HEK293 (cell line): Measurements from ENCODE around the gene HSD11B1.

Source experiments
- CTCF ChIA-PET: fragments of 350-600 bp; formaldehyde crosslinking; extraction: SDS; loops from one replicate; lab custom pipeline; 2021; ENCODE audit warnings: antibody characterized with exemption; lab: Yijun Ruan, JAX
- POLR2A ChIA-PET: fragments of 300-600 bp; formaldehyde crosslinking; extraction: SDS; loops from one replicate; lab custom pipeline; 2020; ENCODE audit warnings: antibody characterized with exemption, inconsistent platforms; lab: Yijun Ruan, JAX
- H3K27ac ChIP-seq: fragments of 200-500 bp; sonication (Bioruptor generic); 2 replicates; pipeline ENCODE4 v1.5.1; 2014; ENCODE audit warnings: low read depth, low read length, control low read depth, inconsistent platforms; ENCODE audit errors: extremely low read depth
- H3K36me3 ChIP-seq, 2 experiments: fragments of 200-500 bp in 1 of 2; sonication (Bioruptor generic) in 1 of 2; 1 replicate in 1 of 2; 2 replicates in 1 of 2; pipeline ENCODE4 v1.5.1; 2014 to 2017; ENCODE audit warnings: inconsistent platforms in 2 of 2, low read length in 2 of 2; ENCODE audit not compliant: control insufficient read depth in 2 of 2, insufficient read depth in 1 of 2
- H3K4me1 ChIP-seq: fragments of 200-500 bp; sonication (Bioruptor generic); 2 replicates; pipeline ENCODE4 v1.5.1; 2014; ENCODE audit warnings: mild to moderate bottlenecking, low read length, inconsistent platforms; ENCODE audit not compliant: control insufficient read depth, insufficient read depth
- H3K4me3 ChIP-seq: 2 replicates; pipeline ENCODE4 v1.5.1; 2011; ENCODE audit warnings: low read depth, mild to moderate bottlenecking, control low read depth, low read length, moderate library complexity
- H3K9me3 ChIP-seq: fragments of 200-500 bp; sonication (Bioruptor generic); 2 replicates; pipeline ENCODE4 v1.5.1; 2014; ENCODE audit warnings: low read depth, low read length, inconsistent platforms; ENCODE audit not compliant: control insufficient read depth, insufficient read depth
- ELK4 ChIP-seq: IDR thresholded peaks from 2 replicates; pipeline ENCODE4 v1.6.1; 2011; ENCODE audit warnings: mild to moderate bottlenecking, low read depth, low read length, borderline replicate concordance
- FEZF1 ChIP-seq: fragments of 450-650 bp; formaldehyde crosslinking; IDR thresholded peaks from 2 replicates; pipeline ENCODE4 v1.5.1; 2016; ENCODE audit warnings: missing biosample characterization, missing genetic modification characterization
- GFI1B ChIP-seq: fragments of 450-650 bp; formaldehyde crosslinking; IDR thresholded peaks from 2 replicates; pipeline ENCODE4 v1.5.1; 2016; ENCODE audit warnings: missing biosample characterization, missing genetic modification characterization
- HOXD13 ChIP-seq: sonication (generic); formaldehyde crosslinking; IDR thresholded peaks from 2 replicates; pipeline ENCODE4 v1.8.0; 2022; ENCODE audit warnings: missing genetic modification reagents, borderline replicate concordance
- KLF1 ChIP-seq: fragments of 450-650 bp; formaldehyde crosslinking; IDR thresholded peaks from 2 replicates; pipeline ENCODE4 v1.5.1; 2016; ENCODE audit warnings: missing biosample characterization, missing genetic modification characterization
- KLF9 ChIP-seq: fragments of 450-650 bp; formaldehyde crosslinking; IDR thresholded peaks from 2 replicates; pipeline ENCODE4 v1.5.1; 2016; ENCODE audit warnings: missing biosample characterization, missing genetic modification characterization, low read depth
- PATZ1 ChIP-seq: fragments of 450-650 bp; formaldehyde crosslinking; IDR thresholded peaks from 2 replicates; pipeline ENCODE4 v1.5.1; 2016; ENCODE audit warnings: missing biosample characterization, missing genetic modification characterization
- PRDM4 ChIP-seq: fragments of 450-650 bp; formaldehyde crosslinking; IDR thresholded peaks from 2 replicates; pipeline ENCODE4 v1.5.1; 2017; ENCODE audit warnings: missing biosample characterization, missing genetic modification characterization
- ZBTB1 ChIP-seq: fragments of 450-650 bp; formaldehyde crosslinking; IDR thresholded peaks from 2 replicates; pipeline ENCODE4 v1.5.1; 2016; ENCODE audit warnings: missing biosample characterization, missing genetic modification characterization
- ZBTB10 ChIP-seq: fragments of 450-650 bp; formaldehyde crosslinking; IDR thresholded peaks from 2 replicates; pipeline ENCODE4 v1.5.1; 2016; ENCODE audit warnings: missing biosample characterization, missing genetic modification characterization
- ZBTB48 ChIP-seq: fragments of 450-650 bp; formaldehyde crosslinking; IDR thresholded peaks from 2 replicates; pipeline ENCODE4 v1.5.1; 2016; ENCODE audit warnings: missing biosample characterization, missing genetic modification characterization
- ZEB2 ChIP-seq: fragments of 450-650 bp; formaldehyde crosslinking; IDR thresholded peaks from 2 replicates; pipeline ENCODE4 v1.5.1; 2016; ENCODE audit warnings: missing biosample characterization, missing genetic modification characterization
- ZNF133 ChIP-seq: fragments of 450-650 bp; formaldehyde crosslinking; IDR thresholded peaks from 2 replicates; pipeline ENCODE4 v1.5.1; 2016; ENCODE audit warnings: missing biosample characterization, missing genetic modification characterization
- ZNF19 ChIP-seq: fragments of 450-650 bp; formaldehyde crosslinking; IDR thresholded peaks from 2 replicates; pipeline ENCODE4; 2016; ENCODE audit warnings: missing biosample characterization, missing genetic modification characterization, low read depth
- ZNF280D ChIP-seq: fragments of 450-650 bp; formaldehyde crosslinking; IDR thresholded peaks from 2 replicates; pipeline ENCODE4 v1.5.1; 2016; ENCODE audit warnings: missing biosample characterization, missing genetic modification characterization
- ZNF341 ChIP-seq: fragments of 450-650 bp; formaldehyde crosslinking; IDR thresholded peaks from 2 replicates; pipeline ENCODE4; 2016; ENCODE audit warnings: low read depth, missing biosample characterization, missing genetic modification characterization
- ZNF433 ChIP-seq: fragments of 450-650 bp; formaldehyde crosslinking; IDR thresholded peaks from 2 replicates; pipeline ENCODE4 v1.5.1; 2016; ENCODE audit warnings: missing biosample characterization, missing genetic modification characterization, low read depth
- ZNF514 ChIP-seq: fragments of 450-650 bp; formaldehyde crosslinking; IDR thresholded peaks from 2 replicates; pipeline ENCODE4 v1.5.1; 2016; ENCODE audit warnings: missing biosample characterization, missing genetic modification characterization
- ZNF621 ChIP-seq: fragments of 450-650 bp; formaldehyde crosslinking; IDR thresholded peaks from 2 replicates; pipeline ENCODE4 v1.5.1; 2017; ENCODE audit warnings: missing biosample characterization, missing genetic modification characterization
- ZNF670 ChIP-seq: fragments of 450-650 bp; formaldehyde crosslinking; IDR thresholded peaks from 2 replicates; pipeline ENCODE4 v1.5.1; 2016; ENCODE audit warnings: missing biosample characterization, missing genetic modification characterization, low read depth
- ZNF677 ChIP-seq: fragments of 450-650 bp; IDR thresholded peaks from 2 replicates; pipeline ENCODE4 v1.5.0; 2018; ENCODE audit warnings: missing biosample characterization, mild to moderate bottlenecking, missing genetic modification characterization, moderate library complexity
- ZNF692 ChIP-seq: fragments of 450-650 bp; formaldehyde crosslinking; IDR thresholded peaks from 2 replicates; pipeline ENCODE4 v1.5.1; 2016; ENCODE audit warnings: missing biosample characterization, missing genetic modification characterization
- ZNF776 ChIP-seq: fragments of 450-650 bp; formaldehyde crosslinking; IDR thresholded peaks from 2 replicates; pipeline ENCODE4 v1.5.0; 2017; ENCODE audit warnings: missing biosample characterization, missing genetic modification characterization, borderline replicate concordance
- ZNF837 ChIP-seq: fragments of 450-650 bp; formaldehyde crosslinking; IDR thresholded peaks from 2 replicates; pipeline ENCODE4 v1.5.1; 2016; ENCODE audit warnings: missing biosample characterization, missing genetic modification characterization
- ZSCAN23 ChIP-seq: fragments of 450-650 bp; formaldehyde crosslinking; IDR thresholded peaks from 2 replicates; pipeline ENCODE4 v1.5.1; 2016; ENCODE audit warnings: missing biosample characterization, missing genetic modification characterization

The HSD11B1 gene

GRCh38 chr1:209729436-209729835 lies 24.8 kb downstream of the HSD11B1 start:
- no peak overlapping the region for H3K4me3 ChIP-seq
- H3K27ac ChIP-seq, result no peak overlapping the region
- TF ChIP-seq ZNF670 (no peak), KLF1 (tag by site-specific recombination) (no peak), ZBTB1 (tag by site-specific recombination) (no peak), ZNF19 (tag by site-specific recombination) (no peak), ZNF133 (tag by site-specific recombination) (no peak), ZNF776 (no peak), ZNF341 (tag by site-specific recombination) (no peak), PATZ1 (no peak), ZBTB10 (tag by site-specific recombination) (no peak), HOXD13 (CRISPR knock-in tag) (no peak), ZNF433 (tag by site-specific recombination) (no peak), FEZF1 (no peak), KLF9 (tag by site-specific recombination) (no peak), ZEB2 (no peak), GFI1B (tag by site-specific recombination) (no peak), ZNF677 (tag by site-specific recombination) (no peak), ZNF837 (tag by site-specific recombination) (no peak)
- TF ChIP-seq, all 188 proteins: peak for 0
- H3K36me3 ChIP-seq, result no peaks in the 10 kb centered on the region
- POLR2A ChIA-PET, result no interaction called here
- H3K9me3 ChIP-seq, result no peaks in the 10 kb centered on the region
- CTCF ChIA-PET, result interaction anchor here (1.0 to 1.2 kb wide), 3 partner anchors 19 to 127 kb away, joined by 3 read pairs; no protein-coding TSS in a partner anchor
- H3K4me1 ChIP-seq, result no peaks in the 10 kb centered on the region

- no peak overlapping the region for H3K27ac ChIP-seq
- H3K4me3 ChIP-seq, result no peak overlapping the region
- POLR2A ChIA-PET, result no interaction called here
- no peaks in the 10 kb centered on the region for H3K9me3 ChIP-seq
- CTCF ChIA-PET, result interaction anchor here (1.9 kb wide), 1 partner anchor 143 kb away, joined by 5 read pairs; no protein-coding TSS in a partner anchor
- no peaks in the 10 kb centered on the region for H3K36me3 ChIP-seq
- no peaks in the 10 kb centered on the region for H3K4me1 ChIP-seq
- TF ChIP-seq ZBTB48 (no peak), ZSCAN23 (tag by site-specific recombination) (no peak), ZNF280D (tag by site-specific recombination) (no peak), ELK4 (no peak), ZNF514 (tag by site-specific recombination) (no peak), ZNF692 (tag by site-specific recombination) (no peak), PRDM4 (no peak), ZNF621 (tag by site-specific recombination) (no peak)
Measured at GRCh38 chr1:209732725-209733124, 28.1 kb downstream of the HSD11B1 start.
